Thyroid gland (tissue), 4 donors: ENCODE results near the gene ADAMTS14. TPM values are rescaled to one million over a fixed set of nuclear protein-coding genes. Genes with fewer than 3 reads are reported as not detected.

Experiments
- DNase-seq, 2 donors: peaks; one replicate each; pipeline ENCODE4 v3.0.0-alpha.2; 2019
- H3K27ac ChIP-seq, 3 donors: fragments of 200-600 bp; sonication (generic); 1 replicate in 2 of 3; 2 replicates in 1 of 3; pipeline ENCODE4 v1.5.1; 2016 to 2019; ENCODE audit warnings: mild to moderate bottlenecking in 1 of 3, moderate library complexity in 1 of 3
- H3K27me3 ChIP-seq: fragments of 200-600 bp; sonication (generic); one replicate; pipeline ENCODE4 v1.5.1; 2019
- H3K36me3 ChIP-seq, 2 donors: fragments of 200-600 bp; sonication (generic); one replicate each; pipeline ENCODE4 v1.5.1; 2016 to 2019
- H3K4me1 ChIP-seq, 2 donors: fragments of 200-600 bp; sonication (generic); one replicate each; pipeline ENCODE4 v1.5.1; 2017 to 2019
- H3K4me3 ChIP-seq, 3 donors: fragments of 200-600 bp; sonication (generic); replicated peaks in 1 of 3; 1 replicate in 2 of 3; 2 replicates in 1 of 3; pipeline ENCODE4 v1.5.1; 2016; ENCODE audit warnings: mild to moderate bottlenecking in 1 of 3
- H3K9me3 ChIP-seq: fragments of 200-600 bp; sonication (generic); one replicate; pipeline ENCODE4 v1.5.1; 2017
- CTCF ChIP-seq, 6 experiments: fragments of 200-600 bp in 3 of 6; fragments of 450-650 bp in 3 of 6; sonication (generic) in 3 of 6; IDR thresholded peaks; one replicate each; pipeline ENCODE4 v1.5.1; 2016 to 2019; ENCODE audit warnings: antibody characterized with exemption in 6 of 6, mild to moderate bottlenecking in 2 of 6, inconsistent platforms in 1 of 6, moderate library complexity in 1 of 6
- POLR2A ChIP-seq, 2 donors: fragments of 450-650 bp; IDR thresholded peaks; one replicate each; pipeline ENCODE4 v1.6.1; 2017; ENCODE audit warnings: antibody characterized with exemption in 2 of 2, mild to moderate bottlenecking in 2 of 2, moderate library complexity in 1 of 2
- WGBS, 2 donors: methylation state at CpG; one replicate each; pipeline ENCODE4 v1.1.5; 2017; 5-methylcytosine and 5-hydroxymethylcytosine counted together
- intact Hi-C: fragments of 100-400 bp; cut with DNase I; formaldehyde crosslinking; loops from one replicate; pipeline ENCODE4 v1.15.1; 2023
- total RNA-seq, 4 donors: library from RNA; depleted of rRNA; stranded (reverse); fragments of >200 nt; gene quantifications; one replicate each; pipeline ENCODE4 v1.2.3, GENCODE V29; 2016

The ADAMTS14 gene
- total RNA-seq, 4 donors from 2014 or later = not detected

- intact Hi-C loops = no loop called here
- 93 to 95% methylated on average over 4 of the region's 4 CpGs for WGBS, 2 donors
- Histone ChIP-seq H3K27ac (no peak overlapping the region), H3K9me3 (no peaks in the 10 kb centered on the region), H3K4me3 (no peak overlapping the region), H3K4me1 (no peaks in the 10 kb centered on the region), H3K27me3 (no peaks in the 10 kb centered on the region), H3K36me3 (no peaks in the 10 kb centered on the region)
- DNase-seq = no peak
- TF ChIP-seq POLR2A (IDR thresholded peaks at IDR 0.05) (no peak), CTCF (IDR thresholded peaks at IDR 0.05) (no peak)
Measured at GRCh38 chr10:70772627-70773026, 100.3 kb downstream of the ADAMTS14 start.

GRCh38 chr10:70773461-70773860 lies 101.2 kb downstream of the ADAMTS14 start:
- 92% methylated on average over 8 of the region's 9 CpGs for WGBS, 2 donors
- Histone ChIP-seq H3K36me3 (no peaks in the 10 kb centered on the region), H3K9me3 (no peaks in the 10 kb centered on the region), H3K27ac (no peak overlapping the region), H3K27me3 (no peaks in the 10 kb centered on the region), H3K4me1 (no peaks in the 10 kb centered on the region), H3K4me3 (no peak overlapping the region)
- TF ChIP-seq POLR2A (IDR thresholded peaks at IDR 0.05) (no peak), CTCF (IDR thresholded peaks at IDR 0.05) (no peak)
- intact Hi-C loops = no loop called here
- DNase-seq = no peak

- Histone ChIP-seq H3K27ac (no peak overlapping the region), H3K9me3 (no peaks in the 10 kb centered on the region), H3K36me3 (no peaks in the 10 kb centered on the region), H3K4me3 (no peak overlapping the region), H3K27me3 (no peaks in the 10 kb centered on the region), H3K4me1 (no peaks in the 10 kb centered on the region)
- DNase-seq = no peak
- 88 to 93% methylated on average over 10 to 14 of the region's 14 CpGs for WGBS, 2 donors
- TF ChIP-seq CTCF (IDR thresholded peaks at IDR 0.05) = no peak
- no peak for TF ChIP-seq POLR2A (IDR thresholded peaks at IDR 0.05)
- intact Hi-C loops = no loop called here
Measured at GRCh38 chr10:70773965-70774809, 101.9 kb downstream of the ADAMTS14 start.

DNA sequence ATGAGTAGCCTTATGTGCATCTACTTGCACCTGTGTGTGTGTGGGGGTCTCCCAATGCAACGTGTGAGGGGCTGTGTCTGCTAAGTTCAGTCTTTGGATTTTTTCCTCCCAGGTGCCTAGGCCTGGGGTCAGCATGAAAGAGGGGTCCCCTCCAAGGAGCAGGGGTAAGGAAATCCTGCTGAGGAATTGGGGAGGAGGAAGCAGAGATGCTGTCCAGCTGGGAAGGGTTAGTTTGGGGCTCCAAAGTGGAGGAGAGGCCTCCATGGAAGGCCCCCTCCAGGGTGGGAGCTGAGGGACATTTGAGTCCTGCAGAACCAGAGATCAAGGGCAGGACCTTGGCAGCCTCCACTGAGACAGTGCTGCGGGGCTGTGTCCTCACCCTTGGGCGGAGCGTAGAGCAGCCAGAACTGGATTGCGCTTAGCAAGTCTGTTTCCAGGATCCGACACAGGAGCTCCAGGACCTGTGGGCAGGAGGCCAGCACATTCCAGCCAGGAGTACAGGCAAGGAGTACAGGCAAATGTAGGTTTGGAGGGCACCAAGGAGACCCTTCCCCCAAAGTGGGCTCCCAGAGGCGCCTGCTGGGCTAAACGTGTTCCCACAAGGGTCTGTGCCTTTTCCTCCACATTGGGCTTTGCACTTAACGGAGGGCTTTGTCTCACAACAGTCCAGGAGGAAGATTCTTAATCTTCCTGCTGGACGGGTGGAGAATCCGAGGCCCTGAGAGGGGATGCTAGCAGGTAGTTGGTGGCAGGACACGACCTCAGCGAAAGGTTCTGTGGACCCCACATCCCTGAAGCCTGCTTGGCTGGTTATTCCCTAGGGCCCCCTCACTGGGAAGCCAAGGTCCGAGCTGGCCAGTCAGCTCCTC lies 102.7 kb downstream of the ADAMTS14 start:
- H3K4me3 ChIP-seq = no peak overlapping the region
- no peaks in the 10 kb centered on the region for H3K9me3 ChIP-seq
- H3K4me1 ChIP-seq = no peaks in the 10 kb centered on the region
- intact Hi-C loops = no loop called here
- H3K27me3 ChIP-seq = no peaks in the 10 kb centered on the region
- no peak overlapping the region for H3K27ac ChIP-seq
- no peaks in the 10 kb centered on the region for H3K36me3 ChIP-seq
- 79 to 94% methylated on average over 6 to 12 of the region's 14 CpGs for WGBS, 2 donors
- DNase-seq = peak; percentile 66 to 74
- TF ChIP-seq POLR2A (IDR thresholded peaks at IDR 0.05) (no peak), CTCF (IDR thresholded peaks at IDR 0.05) (no peak)
